Aorta (tissue), 5 donors: Measurements from ENCODE around the gene TMPRSS3. TPM values are rescaled to one million over a fixed set of nuclear protein-coding genes. Genes with fewer than 3 reads are reported as not detected.

ENCODE experiments used
- ATAC-seq: fragments of 200-7000 bp; cut with Tn5 transposase; one replicate; pipeline ENCODE4 v1.9.1; 2022; ENCODE audit warnings: moderate library complexity; ENCODE audit not compliant: low FRiP score
- DNase-seq, 2 donors: peaks; one replicate each; pipeline ENCODE4 v3.0.0-alpha.2; 2020
- H3K27ac ChIP-seq, 2 donors: one replicate each; pipeline ENCODE4 v1.5.1; 2013; ENCODE audit warnings: low read length in 2 of 2, mild to moderate bottlenecking in 2 of 2, moderate library complexity in 2 of 2, control low read depth in 1 of 2, inconsistent platforms in 1 of 2, low read depth in 1 of 2
- H3K27me3 ChIP-seq, 2 donors: one replicate each; pipeline ENCODE4 v1.6.1; 2013; ENCODE audit warnings: control low read depth in 1 of 2, low read length in 1 of 2, mild to moderate bottlenecking in 1 of 2, moderate library complexity in 1 of 2; ENCODE audit not compliant: insufficient read depth in 2 of 2, control insufficient read depth in 1 of 2
- H3K36me3 ChIP-seq, 2 donors: one replicate each; pipeline ENCODE4 v1.6.1; 2013; ENCODE audit warnings: control low read depth in 1 of 2, low read length in 1 of 2, mild to moderate bottlenecking in 1 of 2; ENCODE audit not compliant: insufficient read depth in 2 of 2, control insufficient read depth in 1 of 2
- H3K4me1 ChIP-seq, 2 donors: one replicate each; pipeline ENCODE4 v1.6.1; 2013; ENCODE audit warnings: low read length in 2 of 2, control low read depth in 1 of 2, mild to moderate bottlenecking in 1 of 2, moderate library complexity in 1 of 2; ENCODE audit not compliant: insufficient read depth in 2 of 2, control insufficient read depth in 1 of 2
- H3K4me3 ChIP-seq, 2 donors: one replicate each; pipeline ENCODE4 v1.5.1; 2013; ENCODE audit warnings: low read length in 2 of 2, control low read depth in 1 of 2, mild to moderate bottlenecking in 1 of 2
- H3K9me3 ChIP-seq: one replicate; pipeline ENCODE4 v1.6.1; 2013; ENCODE audit warnings: mild to moderate bottlenecking, low read length; ENCODE audit not compliant: control insufficient read depth
- WGBS, 2 donors: extraction: QIAGEN DNeasy Blood & Tissue Kit; methylation state at CpG; one replicate each; pipeline ENCODE4 v1.1.7; 2013; 5-methylcytosine and 5-hydroxymethylcytosine counted together
- intact Hi-C, 2 donors: fragments of 100-400 bp; cut with DNase I; formaldehyde crosslinking; loops; one replicate each; pipeline versions ENCODE4 v1.14.2 to v1.15.0; 2022
- long read RNA-seq, 2 donors: library from polyadenylated mRNA; unstranded; transcript quantifications; one replicate each; pipeline ENCODE4 v2.0.0, GENCODE V29; 2020 to 2021
- polyA plus RNA-seq, 2 donors: library from polyadenylated mRNA; stranded (reverse); fragments of 200-250 nt; gene quantifications; one replicate each; pipeline ENCODE4 v1.2.3, GENCODE V29; 2013
- total RNA-seq, 2 donors: library from RNA; stranded (reverse); fragmentation: NEBNext Ultra II Directional; extraction: Animal tissue kit (Norgen Biotek cat#: 25700); gene quantifications; one replicate each; pipeline ENCODE4 v1.2.1, GENCODE V29; 2021
- donor health status: healthy with polysubstance abuse.
- donor health status: Bipolar disorder and iron deficiency.
- donor health status: DM: no; HTN: no; CAD: no.
- donor health status: DM: no; HTN: no; CAD: no.
- donor health status: DM: yes; HTN: yes; CAD: no.

The TMPRSS3 gene
- under 1 TPM in 1 of 2 donors, not detected in 1; 0.15 TPM for total RNA-seq
- polyA plus RNA-seq = under 1 TPM in 1 of 2 donors, not detected in 1; 0.15 TPM
- long read RNA-seq, donor 1 = 0 reads
- long read RNA-seq, donor 2 = 0 reads

GRCh38 chr21:42395905-42396651 lies at the start of gene TMPRSS3:
Gene TMPRSS3, minus strand, starts transcription at chr21:42396052. Its CDS starts 635 bp downstream, at chr21:42395417.
- peak in 1 of 2 donors; percentile 13 for DNase-seq

GRCh38 chr21:42445311-42445710 lies 49.5 kb upstream of the TMPRSS3 start:
- WGBS, 2 donors = 77 to 78% methylated on average over 7 of the region's 7 CpGs
- no peaks in the 10 kb centered on the region for H3K9me3 ChIP-seq

More at GRCh38 chr21:42395905-42396651, at the start of gene TMPRSS3:
- intact Hi-C loops = no loop called here
- WGBS, 2 donors = 73% methylated on average over 17 of the region's 17 CpGs
- Histone ChIP-seq H3K27ac (no peak within 1 kb of the TSS), H3K4me3 (no peak within 1 kb of the TSS), H3K4me1 (no peaks in the 10 kb centered on the region), H3K36me3 (no peaks in the 10 kb centered on the region), H3K9me3 (peaks cover 3% of the 10 kb centered on the region), H3K27me3 (no peaks in the 10 kb centered on the region)
- ATAC-seq = no peak

GRCh38 chr21:42444745-42445059 lies 48.9 kb upstream of the TMPRSS3 start:
- Histone ChIP-seq H3K27me3 (no peaks in the 10 kb centered on the region), H3K36me3 (no peaks in the 10 kb centered on the region), H3K27ac (no peak overlapping the region), H3K4me1 (no peaks in the 10 kb centered on the region), H3K9me3 (no peaks in the 10 kb centered on the region), H3K4me3 (no peak overlapping the region)
- ATAC-seq (no peak), DNase-seq (no peak)
- 78 to 84% methylated on average over 10 of the region's 10 CpGs for WGBS, 2 donors
- intact Hi-C loops = no loop called here

More at GRCh38 chr21:42445311-42445710, 49.5 kb upstream of the TMPRSS3 start:
- no peaks in the 10 kb centered on the region for H3K4me1 ChIP-seq
- DNase-seq (no peak), ATAC-seq (no peak)
- no peak overlapping the region for H3K4me3 ChIP-seq
- H3K36me3 ChIP-seq = no peaks in the 10 kb centered on the region
- intact Hi-C loops = no loop called here
- H3K27me3 ChIP-seq = no peaks in the 10 kb centered on the region
- H3K27ac ChIP-seq = no peak overlapping the region

DNA sequence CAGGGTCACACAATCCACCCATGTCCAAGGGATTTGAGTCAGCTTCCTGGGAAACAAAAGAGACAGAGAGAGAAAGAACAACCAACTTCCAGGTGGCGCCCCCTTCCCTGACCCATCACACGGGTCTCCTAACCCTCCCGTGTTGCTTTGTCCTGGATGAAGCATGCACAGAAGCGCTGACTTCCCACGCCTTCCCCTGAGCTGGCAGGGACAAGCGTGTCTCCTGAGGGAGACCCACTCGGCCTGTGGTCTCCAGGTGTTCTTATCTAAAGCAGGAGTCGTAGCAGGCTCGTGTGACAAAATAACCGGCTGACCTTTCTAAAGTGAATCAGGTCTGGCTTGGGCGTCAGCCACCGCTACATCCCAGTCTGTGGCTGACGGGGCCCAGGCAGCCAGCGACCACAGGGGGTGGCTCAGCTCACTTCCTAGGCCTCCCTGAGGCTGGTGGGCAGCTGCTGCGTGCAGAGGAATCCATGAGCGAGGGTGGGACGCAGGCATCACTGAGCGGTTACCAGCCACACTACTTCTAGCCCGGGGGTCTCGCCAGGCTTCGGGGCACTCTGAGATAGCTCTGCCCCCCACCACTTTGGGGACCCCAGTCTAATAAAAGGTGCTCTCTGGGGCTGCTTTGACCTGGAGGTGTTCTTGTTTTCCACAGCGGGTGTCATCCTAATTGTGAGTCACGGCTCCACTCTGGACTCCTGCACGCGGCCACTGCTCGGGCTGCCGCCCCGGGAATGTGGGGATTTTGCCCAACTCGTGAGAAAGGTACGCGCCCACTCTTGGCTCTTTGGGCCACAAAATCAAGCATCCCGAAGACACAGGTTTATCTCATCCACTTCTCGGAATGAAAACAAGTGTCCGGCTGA lies 48.3 kb upstream of the TMPRSS3 start:
- Histone ChIP-seq H3K36me3 (no peaks in the 10 kb centered on the region), H3K4me3 (no peak overlapping the region), H3K9me3 (no peaks in the 10 kb centered on the region), H3K27ac (no peak overlapping the region), H3K27me3 (no peaks in the 10 kb centered on the region), H3K4me1 (no peaks in the 10 kb centered on the region)
- ATAC-seq (no peak), DNase-seq (no peak)
- 76 to 78% methylated on average over 34 of the region's 34 CpGs for WGBS, 2 donors
- intact Hi-C loops = no loop called here

DNA sequence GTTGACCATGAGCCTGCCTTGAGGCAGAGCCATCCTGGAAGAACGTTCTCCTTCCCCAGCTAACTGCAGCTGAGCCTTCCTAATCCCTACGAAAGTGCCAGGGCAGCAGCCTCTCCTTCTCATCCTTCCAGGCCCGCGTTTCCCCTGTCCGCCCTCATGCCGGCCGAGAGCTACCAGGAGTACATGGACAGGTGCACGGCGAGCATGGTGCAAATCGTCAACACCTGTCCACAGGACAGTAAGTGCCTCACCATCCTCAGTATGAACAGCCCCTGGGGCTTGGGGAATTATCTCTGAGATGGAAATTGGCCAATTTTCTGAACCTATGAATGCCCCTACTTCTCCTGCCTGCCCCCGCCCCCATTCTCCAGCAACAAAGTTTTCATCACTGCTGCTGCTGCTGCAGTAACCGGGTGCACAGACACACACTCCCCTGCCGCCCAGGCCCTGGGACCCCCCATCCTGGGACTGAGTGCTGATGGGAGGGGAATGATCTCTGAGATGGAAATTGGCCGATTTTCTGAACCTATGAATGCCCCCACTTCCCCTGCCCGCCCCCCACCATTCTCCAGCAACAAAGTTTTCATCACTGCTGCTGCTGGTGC lies 47.4 kb upstream of the TMPRSS3 start:
- Histone ChIP-seq H3K4me3 (no peak overlapping the region), H3K27me3 (no peaks in the 10 kb centered on the region), H3K36me3 (no peaks in the 10 kb centered on the region), H3K9me3 (no peaks in the 10 kb centered on the region), H3K4me1 (no peaks in the 10 kb centered on the region), H3K27ac (no peak overlapping the region)
- intact Hi-C loops = no loop called here
- ATAC-seq (no peak), DNase-seq (no peak)
- WGBS, 2 donors = 86 to 89% methylated on average over 15 of the region's 15 CpGs

GRCh38 chr21:42441963-42442362 lies 46.1 kb upstream of the TMPRSS3 start:
- Histone ChIP-seq H3K9me3 (no peaks in the 10 kb centered on the region), H3K36me3 (no peaks in the 10 kb centered on the region), H3K27ac (no peak overlapping the region), H3K4me3 (no peak overlapping the region), H3K27me3 (no peaks in the 10 kb centered on the region), H3K4me1 (no peaks in the 10 kb centered on the region)
- DNase-seq (no peak), ATAC-seq (no peak)
- intact Hi-C loops = no loop called here
- WGBS, 2 donors = 64 to 69% methylated on average over 6 of the region's 6 CpGs

DNA sequence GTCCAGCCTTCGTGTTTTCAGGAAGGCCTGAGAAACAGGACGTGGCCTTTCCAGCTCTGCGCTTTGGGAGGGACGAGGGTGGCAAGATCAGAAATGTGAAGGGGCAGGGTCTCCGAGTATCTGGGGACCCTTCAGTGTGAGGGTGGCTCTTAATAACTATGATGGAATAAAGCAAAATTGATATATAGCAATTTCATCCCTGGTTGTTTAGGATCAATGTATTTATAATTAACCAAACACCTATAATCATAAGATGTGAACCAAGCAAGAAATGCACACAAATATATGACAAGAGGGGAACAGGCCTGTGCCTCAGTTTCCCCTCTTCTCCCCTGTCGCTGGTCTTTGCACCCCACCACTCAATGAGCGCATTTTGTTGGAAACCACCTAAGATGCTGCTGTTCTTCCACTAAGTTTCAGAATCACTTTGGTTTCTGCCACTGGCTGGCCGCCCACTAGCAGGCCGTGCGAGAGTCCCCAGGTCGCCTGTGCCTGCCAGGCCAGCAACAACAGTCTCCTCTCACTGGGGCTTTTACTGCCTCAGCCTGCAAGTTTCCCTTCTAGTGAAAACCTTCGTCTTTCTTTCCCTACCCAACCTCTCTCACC lies 44.4 kb upstream of the TMPRSS3 start:
- no peak for ATAC-seq
- no peak for DNase-seq
- intact Hi-C loops = no loop called here

GRCh38 chr21:42439284-42440186 lies 43.7 kb upstream of the TMPRSS3 start:
- DNase-seq (no peak), ATAC-seq (no peak)
- Histone ChIP-seq H3K27me3 (no peaks in the 10 kb centered on the region), H3K4me3 (no peak overlapping the region), H3K9me3 (no peaks in the 10 kb centered on the region), H3K36me3 (no peaks in the 10 kb centered on the region), H3K27ac (no peak overlapping the region), H3K4me1 (no peaks in the 10 kb centered on the region)
- intact Hi-C loops = no loop called here
- WGBS, 2 donors = 82 to 83% methylated on average over 17 of the region's 17 CpGs

More for the DNA sequence above, 44.4 kb upstream of the TMPRSS3 start:
- Histone ChIP-seq H3K27ac (no peak overlapping the region), H3K36me3 (no peaks in the 10 kb centered on the region), H3K4me1 (no peaks in the 10 kb centered on the region), H3K9me3 (no peaks in the 10 kb centered on the region), H3K27me3 (no peaks in the 10 kb centered on the region), H3K4me3 (no peak overlapping the region)
- 67 to 71% methylated on average over 12 of the region's 12 CpGs for WGBS, 2 donors
